ENCODE measurements around the gene GTF2E1. TPM values are rescaled to one million over a fixed set of nuclear protein-coding genes. Genes with fewer than 3 reads are reported as not detected.

The GTF2E1 gene
- polyA plus RNA-seq, 3 donors = 6.1 to 7.9 (median 6.9) TPM

DNA sequence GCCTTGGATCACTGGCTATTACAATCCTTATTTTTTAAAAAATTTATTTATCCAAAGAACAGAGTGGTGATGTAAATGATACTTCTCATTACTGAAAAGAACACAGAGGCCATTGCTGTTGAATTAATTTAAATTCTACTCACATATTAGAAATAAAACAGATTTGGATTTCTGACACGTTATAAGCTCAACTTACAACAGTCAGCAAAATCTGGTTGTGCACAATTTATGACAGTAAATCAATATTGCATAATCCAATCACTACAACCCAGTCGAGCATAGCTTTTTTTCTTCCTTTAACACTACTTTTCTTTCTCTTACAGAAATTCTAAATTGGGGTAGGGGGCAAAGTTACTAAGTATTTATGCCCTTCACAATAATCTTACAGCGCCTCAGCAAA is 43.2 kb upstream of the GTF2E1 start:
- Histone ChIP-seq H3K4me2 (replicated peaks; ENCODE audit: extremely low read depth, low read length, poor library complexity, severe bottlenecking) (no peak overlapping the region), H2AFZ (ENCODE audit: insufficient read depth, low read depth, low read length, poor library complexity, severe bottlenecking) (no peak overlapping the region), H3K4me1 (ENCODE audit: control insufficient read depth in 1 of 2, insufficient read depth in 2 of 2, low read length in 2 of 2) (no peaks in the 10 kb centered on the region), H3K9me3 (replicated peaks in 1 of 2; ENCODE audit: control insufficient read depth in 1 of 2, insufficient read depth in 1 of 2, low read length in 2 of 2) (peaks cover 0 to 6% of the 10 kb centered on the region in 2 donors), H3K9ac (ENCODE audit: insufficient read depth, low read length, poor library complexity, severe bottlenecking) (no peak overlapping the region), H3K27ac (ENCODE audit: low read depth in 1 of 2, low read length in 2 of 2) (no peak overlapping the region), H3K79me2 (ENCODE audit: insufficient read depth, low read length) (no peaks in the 10 kb centered on the region), H3K4me3 (replicated peaks in 1 of 3; ENCODE audit: low read depth in 2 of 3, low read length in 3 of 3) (no peak overlapping the region), H4K20me1 (ENCODE audit: insufficient read depth, low read length) (no peaks in the 10 kb centered on the region), H3K36me3 (replicated peaks in 1 of 2; ENCODE audit: control insufficient read depth in 1 of 2, insufficient read depth in 2 of 2, low read length in 2 of 2) (peaks cover 5 to 41% of the 10 kb centered on the region in 2 donors), H3K27me3 (ENCODE audit: control insufficient read depth in 2 of 2, insufficient read depth in 2 of 2, low read length in 2 of 2) (no peaks in the 10 kb centered on the region)
- DNase-seq = no peak
- TF ChIP-seq, protein P1, sequence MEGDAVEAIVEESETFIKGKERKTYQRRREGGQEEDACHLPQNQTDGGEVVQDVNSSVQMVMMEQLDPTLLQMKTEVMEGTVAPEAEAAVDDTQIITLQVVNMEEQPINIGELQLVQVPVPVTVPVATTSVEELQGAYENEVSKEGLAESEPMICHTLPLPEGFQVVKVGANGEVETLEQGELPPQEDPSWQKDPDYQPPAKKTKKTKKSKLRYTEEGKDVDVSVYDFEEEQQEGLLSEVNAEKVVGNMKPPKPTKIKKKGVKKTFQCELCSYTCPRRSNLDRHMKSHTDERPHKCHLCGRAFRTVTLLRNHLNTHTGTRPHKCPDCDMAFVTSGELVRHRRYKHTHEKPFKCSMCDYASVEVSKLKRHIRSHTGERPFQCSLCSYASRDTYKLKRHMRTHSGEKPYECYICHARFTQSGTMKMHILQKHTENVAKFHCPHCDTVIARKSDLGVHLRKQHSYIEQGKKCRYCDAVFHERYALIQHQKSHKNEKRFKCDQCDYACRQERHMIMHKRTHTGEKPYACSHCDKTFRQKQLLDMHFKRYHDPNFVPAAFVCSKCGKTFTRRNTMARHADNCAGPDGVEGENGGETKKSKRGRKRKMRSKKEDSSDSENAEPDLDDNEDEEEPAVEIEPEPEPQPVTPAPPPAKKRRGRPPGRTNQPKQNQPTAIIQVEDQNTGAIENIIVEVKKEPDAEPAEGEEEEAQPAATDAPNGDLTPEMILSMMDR (IDR thresholded peaks at IDR 0.05) = no peak
- Mint-ChIP-seq H3K4me3 (no peak overlapping the region), H3K27me3 (ENCODE audit: low read depth in 3 of 3) (no peaks in the 10 kb centered on the region), H3K9me3 (peaks cover 1 to 8% (median 4%) of the 10 kb centered on the region in 7 donors), H3K36me3 (peaks cover 28 to 38% of the 10 kb centered on the region in 2 donors), H3K4me1 (no peaks in the 10 kb centered on the region), H3K27ac (no peak overlapping the region)
- WGBS (ENCODE audit: insufficient coverage) = 100% methylated on average over 1 of the region's 3 CpGs
- intact Hi-C loops (cut with micrococcal nuclease) = no loop called here

DNA sequence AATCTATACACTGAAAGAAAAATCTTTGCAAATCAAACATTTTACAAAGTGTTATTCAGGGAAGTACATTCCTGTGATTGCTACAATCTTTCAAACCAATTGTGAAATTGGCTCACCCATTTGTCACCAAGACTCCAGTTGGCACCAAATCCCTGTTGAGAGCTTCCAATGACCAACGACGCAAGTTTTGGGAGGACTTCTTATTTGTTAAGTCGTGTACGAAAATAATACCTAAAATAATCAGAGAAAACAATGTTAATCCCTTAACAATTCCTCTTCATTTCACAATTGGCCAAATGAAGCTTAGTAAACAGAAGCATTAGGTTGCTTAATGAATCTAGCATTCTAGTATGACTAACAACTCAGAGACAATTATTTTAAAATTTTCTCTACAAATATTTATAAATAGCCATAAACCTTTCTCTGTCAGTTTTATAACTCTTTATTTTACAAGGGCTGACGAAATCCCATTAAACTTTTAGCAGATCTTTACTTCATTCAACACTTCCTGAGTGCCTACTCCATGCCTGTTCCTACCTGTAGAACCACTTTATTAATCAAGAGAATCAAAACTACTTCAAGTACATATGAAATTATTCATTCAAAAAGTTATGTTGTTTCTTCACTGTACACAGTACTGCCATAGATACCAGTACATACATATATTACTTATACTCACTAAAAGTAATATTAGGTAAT is 36.5 kb upstream of the GTF2E1 start:
- 96% methylated on average over 4 of the region's 5 CpGs for WGBS (ENCODE audit: insufficient coverage)
- intact Hi-C loops (cut with micrococcal nuclease) = no loop called here
- Histone ChIP-seq H3K4me2 (replicated peaks; ENCODE audit: extremely low read depth, low read length, poor library complexity, severe bottlenecking) (no peak overlapping the region), H3K36me3 (replicated peaks in 1 of 2; ENCODE audit: control insufficient read depth in 1 of 2, insufficient read depth in 2 of 2, low read length in 2 of 2) (peaks cover 5 to 27% of the 10 kb centered on the region in 2 donors), H3K27me3 (ENCODE audit: control insufficient read depth in 2 of 2, insufficient read depth in 2 of 2, low read length in 2 of 2) (no peaks in the 10 kb centered on the region), H2AFZ (ENCODE audit: insufficient read depth, low read depth, low read length, poor library complexity, severe bottlenecking) (no peak overlapping the region), H4K20me1 (ENCODE audit: insufficient read depth, low read length) (no peaks in the 10 kb centered on the region), H3K9ac (ENCODE audit: insufficient read depth, low read length, poor library complexity, severe bottlenecking) (no peak overlapping the region), H3K4me3 (replicated peaks in 1 of 3; ENCODE audit: low read depth in 2 of 3, low read length in 3 of 3) (no peak overlapping the region), H3K27ac (ENCODE audit: low read depth in 1 of 2, low read length in 2 of 2) (no peak overlapping the region), H3K79me2 (ENCODE audit: insufficient read depth, low read length) (no peaks in the 10 kb centered on the region), H3K4me1 (ENCODE audit: control insufficient read depth in 1 of 2, insufficient read depth in 2 of 2, low read length in 2 of 2) (no peaks in the 10 kb centered on the region), H3K9me3 (replicated peaks in 1 of 2; ENCODE audit: control insufficient read depth in 1 of 2, insufficient read depth in 1 of 2, low read length in 2 of 2) (peaks cover 0 to 6% of the 10 kb centered on the region in 2 donors)
- DNase-seq = no peak
- Mint-ChIP-seq H3K36me3 (peaks cover 31 to 38% of the 10 kb centered on the region in 2 donors), H3K27me3 (ENCODE audit: low read depth in 3 of 3) (no peaks in the 10 kb centered on the region), H3K9me3 (peaks cover 1 to 8% (median 4%) of the 10 kb centered on the region in 7 donors), H3K27ac (no peak overlapping the region), H3K4me3 (no peak overlapping the region), H3K4me1 (no peaks in the 10 kb centered on the region)
- TF ChIP-seq, protein P1 (IDR thresholded peaks at IDR 0.05) = no peak

Measured in CD14-positive monocyte (primary cell).